Ovary (tissue), 3 donors: ENCODE measurements around the gene PQBP1.

Source experiments
- EP300 ChIP-seq: sonication (generic); formaldehyde crosslinking; IDR thresholded peaks from one replicate; pipeline ENCODE4 v1.6.1; 2017; ENCODE audit warnings: antibody characterized with exemption
- POLR2A ChIP-seq: fragments of 450-650 bp; IDR thresholded peaks from one replicate; pipeline ENCODE4 v1.6.1; 2017; ENCODE audit warnings: antibody characterized with exemption, mild to moderate bottlenecking, moderate library complexity
- TF ChIP-seq, protein P1 (sequence below), 3 donors: fragments of 450-650 bp in 2 of 3; fragments of 200-600 bp in 1 of 3; IDR thresholded peaks; one replicate each; pipeline versions ENCODE4 v1.5.1 to v1.8.0; 2016 to 2022; ENCODE audit warnings: antibody characterized with exemption in 3 of 3, mild to moderate bottlenecking in 1 of 3
- donor health status: DM: no; HTN: no; CAD: no.

DNA sequence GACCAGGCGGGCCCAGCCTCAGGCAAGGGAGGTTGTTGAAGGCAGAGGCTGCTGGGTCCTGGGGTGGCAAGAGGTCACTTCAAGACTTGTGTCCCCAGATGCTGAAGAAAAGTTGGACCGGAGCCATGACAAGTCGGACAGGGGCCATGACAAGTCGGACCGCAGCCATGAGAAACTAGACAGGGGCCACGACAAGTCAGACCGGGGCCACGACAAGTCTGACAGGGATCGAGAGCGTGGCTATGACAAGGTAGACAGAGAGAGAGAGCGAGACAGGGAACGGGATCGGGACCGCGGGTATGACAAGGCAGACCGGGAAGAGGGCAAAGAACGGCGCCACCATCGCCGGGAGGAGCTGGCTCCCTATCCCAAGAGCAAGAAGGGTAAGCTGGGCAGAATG, 4.4 kb downstream of the PQBP1 start:
- TF ChIP-seq, protein P1, sequence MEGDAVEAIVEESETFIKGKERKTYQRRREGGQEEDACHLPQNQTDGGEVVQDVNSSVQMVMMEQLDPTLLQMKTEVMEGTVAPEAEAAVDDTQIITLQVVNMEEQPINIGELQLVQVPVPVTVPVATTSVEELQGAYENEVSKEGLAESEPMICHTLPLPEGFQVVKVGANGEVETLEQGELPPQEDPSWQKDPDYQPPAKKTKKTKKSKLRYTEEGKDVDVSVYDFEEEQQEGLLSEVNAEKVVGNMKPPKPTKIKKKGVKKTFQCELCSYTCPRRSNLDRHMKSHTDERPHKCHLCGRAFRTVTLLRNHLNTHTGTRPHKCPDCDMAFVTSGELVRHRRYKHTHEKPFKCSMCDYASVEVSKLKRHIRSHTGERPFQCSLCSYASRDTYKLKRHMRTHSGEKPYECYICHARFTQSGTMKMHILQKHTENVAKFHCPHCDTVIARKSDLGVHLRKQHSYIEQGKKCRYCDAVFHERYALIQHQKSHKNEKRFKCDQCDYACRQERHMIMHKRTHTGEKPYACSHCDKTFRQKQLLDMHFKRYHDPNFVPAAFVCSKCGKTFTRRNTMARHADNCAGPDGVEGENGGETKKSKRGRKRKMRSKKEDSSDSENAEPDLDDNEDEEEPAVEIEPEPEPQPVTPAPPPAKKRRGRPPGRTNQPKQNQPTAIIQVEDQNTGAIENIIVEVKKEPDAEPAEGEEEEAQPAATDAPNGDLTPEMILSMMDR (IDR thresholded peaks at IDR 0.05), result no peak
- TF ChIP-seq POLR2A, result no peak
- TF ChIP-seq EP300, result no peak
